HCT116 (cell line): ENCODE data around the gene SCGB2A2.

ENCODE experiments used
- CTCF ChIP-seq, 3 experiments: fragments of 200-600 bp in 1 of 3; sonication (generic) in 1 of 3; IDR thresholded peaks in 2 of 3; conservative IDR thresholded peaks in 1 of 3; 2 replicates each; pipeline ENCODE4 v1.5.1; 2012 to 2017; ENCODE audit warnings: low read depth in 2 of 3, low read length in 2 of 3, antibody characterized with exemption in 1 of 3, borderline replicate concordance in 1 of 3, control low read depth in 1 of 3, mild to moderate bottlenecking in 1 of 3, mixed read lengths in 1 of 3, mixed run types in 1 of 3, moderate library complexity in 1 of 3; ENCODE audit not compliant: insufficient read depth in 1 of 3
- ELF1 ChIP-seq: IDR thresholded peaks from 2 replicates; pipeline ENCODE4 v1.6.1; 2012; ENCODE audit warnings: low read depth, borderline replicate concordance
- EZH2phosphoT487 ChIP-seq: fragments of 200-600 bp; IDR thresholded peaks from 2 replicates; pipeline ENCODE4 v1.6.1; 2018; ENCODE audit warnings: antibody characterized with exemption, borderline replicate concordance
- MAX ChIP-seq: IDR thresholded peaks from 2 replicates; pipeline ENCODE4 v1.6.1; 2012
- POLR2AphosphoS5 ChIP-seq: IDR thresholded peaks from 2 replicates; pipeline ENCODE4 v1.6.1; 2011; ENCODE audit warnings: mild to moderate bottlenecking, low read depth, low read length, moderate library complexity
- YY1 ChIP-seq: IDR thresholded peaks from 2 replicates; pipeline ENCODE4 v1.6.1; 2011; ENCODE audit warnings: low read length, low read depth, moderate library complexity, mild to moderate bottlenecking; ENCODE audit not compliant: insufficient replicate concordance; ENCODE audit errors: extremely low read depth

- no peak for TF ChIP-seq EZH2phosphoT487
- no peak for TF ChIP-seq POLR2AphosphoS5
- TF ChIP-seq ELF1 = no peak
- no peak for TF ChIP-seq CTCF (IDR thresholded peaks at IDR 0.05 in 2 of 3, conservative IDR thresholded peaks at IDR 0.05 in 1 of 3; ENCODE audit: borderline replicate concordance in 1 of 3, insufficient read depth in 1 of 3, low read depth in 2 of 3, low read length in 2 of 3)
- TF ChIP-seq YY1 = no peak
- TF ChIP-seq MAX = no peak
Measured at GRCh38 chr11:62264004-62264403, 6.0 kb upstream of the SCGB2A2 start.
